GM18502 (cell line): Measurements from ENCODE around the gene ADCY5.
A peak's percentile ranks its signal among the peaks of the same experiment; 100 is the strongest.

Experiments used
- ATAC-seq: cut with Tn5 transposase; IDR thresholded peaks from one replicate; pipeline ENCODE4 v1.9.1; 2021; ENCODE audit warnings: mild to moderate bottlenecking; ENCODE audit not compliant: unreplicated experiment, poor library complexity

ADCY5 gene

DNA sequence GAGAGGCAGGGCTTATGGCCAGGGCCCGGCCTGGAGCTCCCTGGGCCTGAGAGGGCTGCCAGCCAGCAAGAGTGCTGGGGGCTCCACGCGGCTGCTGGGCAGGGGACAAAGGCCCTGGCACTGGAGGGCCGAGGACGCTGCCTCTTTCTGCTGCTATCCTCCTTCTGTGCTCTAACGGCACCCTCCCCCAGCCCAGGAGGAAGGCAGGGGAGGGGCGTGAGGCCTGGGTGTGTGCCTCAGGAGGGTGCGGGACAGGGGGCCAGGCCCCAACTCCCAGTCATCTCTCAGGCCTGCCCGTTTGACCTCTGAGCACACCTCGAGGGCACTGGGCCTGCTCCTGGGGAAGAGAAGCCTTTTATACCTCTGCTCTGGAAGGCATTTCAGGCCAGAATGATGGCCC, 115.5 kb downstream of the ADCY5 start:
- ATAC-seq, result no peak

DNA sequence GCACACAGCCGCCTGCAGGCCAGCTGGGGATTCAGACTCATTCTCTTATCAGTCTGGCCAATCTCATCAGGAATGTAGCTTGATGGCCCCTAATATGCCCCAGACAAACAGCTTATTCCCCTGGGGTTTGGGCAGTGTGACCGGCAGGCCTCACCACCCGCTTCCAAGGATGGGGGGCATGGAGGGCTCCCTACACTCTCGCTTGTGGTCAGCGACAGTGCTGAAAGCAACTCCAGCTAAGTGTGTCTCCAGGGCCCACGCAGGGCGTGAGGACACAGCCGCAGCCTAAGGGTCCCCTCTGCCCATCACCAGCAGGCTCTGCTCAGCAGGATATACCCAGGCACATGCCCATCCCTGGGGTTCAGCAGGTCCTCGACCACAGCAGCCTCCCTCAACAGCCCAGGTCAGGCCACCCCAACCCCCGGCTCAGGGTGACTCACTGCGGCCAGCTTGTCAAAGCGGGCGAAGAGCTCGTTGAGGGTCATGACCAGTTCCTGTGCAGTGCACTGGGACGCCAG, 116.7 kb downstream of the ADCY5 start:
- ATAC-seq, result no peak

DNA sequence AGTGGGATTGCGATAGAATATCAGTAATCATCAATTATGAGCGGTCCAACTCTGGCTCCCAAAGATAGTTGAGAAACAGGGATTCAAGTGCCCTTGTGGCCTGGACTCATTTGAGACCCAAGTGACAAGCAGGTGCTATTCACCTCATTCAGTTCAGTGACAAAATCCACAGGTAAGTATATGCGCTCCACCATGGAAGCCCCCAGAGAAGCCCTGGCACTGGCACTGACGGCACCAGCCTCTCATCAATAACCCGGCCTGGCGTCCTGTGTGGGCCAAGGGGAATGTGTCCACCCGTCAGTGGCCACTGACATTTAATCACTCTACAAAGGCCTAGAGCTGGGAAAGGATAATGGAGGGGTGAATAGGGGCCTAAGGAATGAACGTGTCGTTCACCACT, 117.2 kb downstream of the ADCY5 start:
- ATAC-seq, result no peak

DNA sequence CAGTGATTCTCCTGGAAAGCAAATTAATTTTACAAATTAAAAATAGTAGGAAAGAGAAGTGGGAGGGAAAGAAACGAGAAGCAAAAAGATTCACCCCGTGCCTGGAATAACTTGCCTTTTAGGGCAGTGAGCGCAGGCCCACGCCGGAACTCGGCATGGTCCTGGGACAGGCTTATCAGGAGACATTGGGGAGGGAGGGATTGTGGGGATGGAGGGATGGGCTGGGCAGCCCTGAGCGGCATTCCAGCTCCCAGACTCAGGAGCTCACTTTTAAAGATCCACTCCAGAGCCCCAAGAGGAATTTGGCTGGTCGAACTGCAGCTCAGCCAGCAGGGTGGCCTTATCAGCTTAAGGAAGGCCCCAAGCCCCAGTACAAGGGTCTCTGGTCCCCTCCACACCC, 117.9 kb downstream of the ADCY5 start:
- ATAC-seq, result no peak

DNA sequence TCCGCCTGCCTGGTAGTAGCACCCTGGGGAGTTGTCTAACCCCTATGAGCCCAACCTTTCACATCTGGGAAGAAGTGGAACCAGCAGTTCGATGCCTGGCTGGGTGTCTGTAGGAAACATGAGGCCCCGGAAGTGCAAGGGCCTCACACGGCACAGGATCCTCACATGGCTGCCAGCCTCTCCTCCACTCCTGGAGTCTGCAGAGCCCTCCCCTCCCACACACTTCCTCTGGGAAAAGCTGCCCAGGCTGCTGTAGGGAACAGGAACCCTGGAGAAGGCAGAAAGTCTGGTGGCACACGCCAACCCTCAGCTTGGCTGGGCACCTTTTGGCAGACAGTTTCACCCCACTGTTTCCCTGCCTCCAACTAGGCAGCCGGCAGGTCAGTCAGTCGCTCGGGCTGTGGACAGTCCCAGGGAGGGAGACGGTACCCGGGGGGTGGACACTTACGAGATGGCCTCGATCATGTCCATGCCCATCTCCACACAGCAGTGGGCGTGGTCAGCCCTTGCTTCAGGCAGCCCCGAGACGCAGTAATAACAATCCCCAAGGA, 118.4 kb downstream of the ADCY5 start:
- ATAC-seq, result no peak

DNA sequence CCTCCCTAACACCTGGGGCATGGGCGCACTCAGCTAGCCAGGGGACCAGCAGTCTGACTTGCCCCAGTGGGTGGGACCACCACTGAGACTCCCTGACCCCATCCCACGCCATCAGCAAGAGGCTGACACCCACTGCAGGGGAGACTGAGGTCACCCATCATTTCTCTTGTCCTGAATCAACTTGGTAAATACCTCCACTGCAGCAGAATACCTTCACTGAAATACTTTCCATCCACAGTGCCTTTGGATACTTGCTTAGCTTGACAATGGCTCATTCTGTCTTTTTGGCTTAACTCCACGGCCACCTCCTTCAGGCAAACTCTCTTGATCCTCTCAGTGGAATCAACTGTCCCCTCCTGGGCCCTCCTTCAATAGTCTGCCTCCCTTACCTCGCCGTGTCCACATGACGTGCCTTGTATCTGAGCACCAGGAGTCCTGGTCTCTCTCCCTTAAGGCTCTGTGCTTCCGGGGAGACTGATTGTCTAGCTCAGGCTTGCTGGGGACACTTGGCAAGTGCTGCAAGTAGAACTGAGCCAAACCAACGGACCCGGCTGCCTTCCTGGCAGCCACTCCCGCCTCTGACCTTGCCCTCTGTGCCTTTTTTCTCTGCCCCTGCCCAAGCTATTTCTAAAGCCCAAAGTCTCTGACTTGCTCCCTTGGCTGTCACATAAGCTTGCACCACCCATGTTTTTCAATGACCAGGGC, 119.1 kb downstream of the ADCY5 start:
- no peak for ATAC-seq

DNA sequence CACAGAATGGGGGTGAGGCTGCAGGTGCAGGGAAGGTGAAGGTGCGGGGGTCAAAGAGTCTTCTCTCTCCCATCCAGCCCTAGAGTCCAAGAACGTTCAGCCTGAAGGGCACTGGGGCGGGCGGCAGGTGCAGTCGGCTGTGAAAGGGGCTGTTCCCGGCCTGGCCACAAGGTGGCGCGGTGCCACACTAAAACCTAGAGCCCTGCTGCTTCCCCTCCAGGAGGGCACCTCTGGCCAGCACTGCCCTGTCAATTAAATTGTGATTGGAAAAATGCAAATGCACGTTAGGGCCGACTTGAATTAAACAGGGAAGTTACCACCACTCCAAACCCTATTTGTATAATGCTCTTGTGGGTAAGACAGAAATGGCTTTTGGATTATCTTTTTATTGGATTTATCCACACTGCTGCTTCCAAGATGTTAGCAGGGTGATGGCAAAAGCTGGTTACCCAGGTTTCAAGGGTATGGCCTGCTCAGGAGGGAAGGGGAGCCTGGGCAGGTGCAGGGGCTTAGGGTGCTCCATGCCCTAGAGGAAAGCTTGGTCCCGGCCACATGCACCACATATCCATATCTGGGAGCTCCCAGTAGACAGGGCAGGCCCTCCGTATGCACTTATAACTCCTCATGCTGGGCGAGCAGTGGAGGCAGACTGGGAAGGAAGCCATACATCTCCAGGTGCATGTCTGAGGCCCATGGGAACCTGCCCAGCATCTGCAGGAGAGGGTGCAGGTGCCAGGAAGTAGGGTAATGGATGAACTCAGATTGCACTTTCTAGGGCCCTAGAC, 119.8 kb downstream of the ADCY5 start:
- ATAC-seq, result peak; percentile 69

DNA sequence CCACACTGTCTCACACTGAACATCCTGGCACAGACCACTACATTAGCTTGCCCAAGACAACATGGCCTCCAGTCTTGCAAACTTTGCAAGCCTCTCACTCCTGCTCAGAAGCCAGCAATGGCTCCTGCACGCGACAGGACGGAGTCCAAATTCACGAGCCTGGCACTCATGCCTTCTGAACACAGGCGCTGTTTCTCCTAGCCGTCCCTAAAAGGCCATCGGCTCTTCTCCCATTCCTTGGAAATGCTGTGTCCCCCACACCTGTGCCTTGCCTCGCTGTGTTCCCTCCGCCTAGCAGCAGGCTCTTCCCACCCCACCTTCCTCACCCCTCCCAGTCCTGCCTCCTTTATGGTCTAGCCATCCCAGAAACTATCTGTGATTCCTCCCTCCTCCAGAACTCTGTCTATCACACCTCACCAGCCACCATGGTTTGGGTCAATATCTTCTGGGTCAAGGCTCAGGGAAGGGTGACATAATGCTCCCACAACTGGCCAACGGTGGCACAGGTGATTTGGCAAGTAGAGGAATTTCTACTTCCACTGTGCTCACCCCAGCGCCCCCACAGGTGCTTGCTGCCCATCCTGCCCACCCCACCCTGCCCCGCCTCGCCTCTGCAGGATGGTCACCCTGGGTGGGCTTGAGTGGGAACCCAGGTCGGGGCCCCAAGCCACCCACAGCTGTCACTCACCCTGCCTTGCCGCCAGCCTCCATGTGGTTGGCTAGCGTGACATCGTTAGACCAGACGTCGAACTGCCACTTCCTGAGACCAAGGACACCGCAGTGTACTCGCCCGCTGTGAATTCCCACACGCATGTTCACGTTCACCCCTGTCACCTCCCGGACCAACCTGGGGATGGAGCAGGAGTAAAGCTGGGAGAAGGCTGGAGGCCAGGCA, 120.7 kb downstream of the ADCY5 start:
- ATAC-seq, result no peak

DNA sequence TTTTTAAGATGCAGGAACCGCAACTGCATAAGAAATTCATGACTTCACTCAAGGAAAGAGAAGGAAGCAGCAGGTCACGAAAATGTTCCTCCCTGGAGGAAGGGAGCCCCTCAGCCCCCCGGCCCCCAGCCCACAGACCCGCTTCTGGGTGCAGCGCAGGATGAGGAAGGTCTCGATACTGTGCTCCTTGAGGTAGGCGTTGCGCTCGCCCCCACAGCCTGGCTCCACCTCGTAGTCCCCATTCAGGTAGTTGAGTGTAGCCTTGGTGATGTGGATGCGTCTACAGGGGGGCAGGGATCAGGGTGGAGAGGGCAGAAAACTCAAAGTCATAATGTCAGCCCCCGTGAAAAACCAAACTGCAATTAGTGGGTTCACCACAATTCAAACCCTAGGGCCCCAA, 121.4 kb downstream of the ADCY5 start:
- no peak for ATAC-seq

DNA sequence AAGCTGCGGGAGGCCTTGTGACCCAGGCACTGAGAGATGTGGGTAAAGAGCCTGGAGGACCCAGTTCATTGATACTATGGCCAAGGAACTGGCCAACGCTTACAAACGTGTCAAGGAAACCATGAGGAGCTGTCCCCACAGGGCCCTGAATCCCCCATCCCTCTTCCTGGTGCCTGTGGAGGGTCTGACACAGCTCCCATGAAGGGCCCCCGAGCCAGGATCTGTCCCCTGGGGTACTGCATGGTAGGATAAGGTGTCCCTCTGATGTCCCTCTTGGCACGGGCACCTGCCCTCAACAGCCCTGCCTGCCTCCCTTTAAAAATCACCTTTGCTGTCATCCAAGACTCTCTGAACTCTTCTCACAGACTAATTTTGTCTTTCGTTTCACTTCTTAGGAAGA, 122.4 kb downstream of the ADCY5 start:
- no peak for ATAC-seq

DNA sequence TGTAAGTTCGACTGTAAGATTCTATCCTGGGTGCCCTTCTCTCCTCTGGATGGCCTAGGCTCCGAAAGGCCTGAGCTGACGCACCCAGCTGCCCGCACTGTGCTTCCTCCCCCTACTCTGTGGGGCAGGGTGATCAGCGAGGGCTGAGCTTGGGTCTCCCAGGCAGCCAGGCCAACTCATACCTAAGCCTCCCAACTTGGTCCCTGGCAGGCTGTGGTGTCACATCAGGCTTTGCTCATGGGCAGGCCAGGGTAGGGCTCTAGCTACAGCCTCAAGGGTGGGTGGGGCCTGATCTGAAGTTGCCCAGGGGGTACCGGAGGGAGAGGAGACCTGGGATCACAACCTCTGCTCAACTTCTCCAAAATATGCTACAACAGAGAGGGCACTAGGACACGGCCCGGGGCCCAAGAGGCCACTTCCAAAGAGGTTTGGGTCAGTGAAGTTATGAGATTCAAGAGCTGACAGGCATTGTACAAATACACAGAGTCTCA, 123.1 kb downstream of the ADCY5 start:
- ATAC-seq, result no peak

DNA sequence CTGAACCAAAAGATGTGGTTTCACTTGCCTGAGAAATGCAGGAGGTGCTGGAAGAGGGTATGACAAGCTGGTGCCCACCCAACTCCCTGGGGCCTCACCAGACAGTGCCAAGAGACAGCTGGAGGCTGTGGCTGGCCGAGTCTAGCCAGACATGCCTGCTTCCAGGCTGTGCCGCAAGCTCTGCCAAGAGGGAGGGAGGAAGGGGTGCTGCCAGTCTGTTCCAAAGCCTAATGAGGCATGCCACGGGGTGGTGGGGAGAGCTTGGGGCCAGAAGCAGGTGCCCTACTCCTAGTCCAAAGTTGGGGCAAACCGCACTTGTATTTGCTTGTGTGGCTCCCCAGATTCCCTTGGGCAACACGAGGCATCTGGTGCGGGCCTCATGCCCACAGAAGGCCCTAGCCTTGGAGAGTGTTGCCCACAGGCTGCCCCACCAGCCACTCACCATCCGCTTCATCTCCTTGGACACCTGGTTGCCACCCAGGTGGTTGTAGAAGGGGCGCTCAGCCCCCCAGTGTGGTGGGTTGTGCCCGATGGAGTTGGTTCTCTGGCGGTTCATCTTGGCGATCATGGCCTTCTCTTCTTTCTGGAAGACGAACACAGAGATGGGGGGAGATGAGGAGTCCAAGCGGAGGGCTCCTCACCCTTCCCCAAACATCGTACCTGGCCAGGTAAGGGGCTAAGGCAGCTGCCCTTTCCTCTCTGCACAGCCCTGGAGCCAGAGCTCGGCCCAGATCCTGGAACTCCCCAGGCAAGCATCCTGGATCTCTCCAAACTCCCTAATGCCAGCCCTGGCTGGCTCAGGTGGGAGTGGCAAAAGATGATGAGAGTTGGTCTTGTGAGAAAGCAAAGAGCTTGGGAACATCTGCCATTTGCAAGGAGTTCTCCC, 123.8 kb downstream of the ADCY5 start:
- no peak for ATAC-seq

DNA sequence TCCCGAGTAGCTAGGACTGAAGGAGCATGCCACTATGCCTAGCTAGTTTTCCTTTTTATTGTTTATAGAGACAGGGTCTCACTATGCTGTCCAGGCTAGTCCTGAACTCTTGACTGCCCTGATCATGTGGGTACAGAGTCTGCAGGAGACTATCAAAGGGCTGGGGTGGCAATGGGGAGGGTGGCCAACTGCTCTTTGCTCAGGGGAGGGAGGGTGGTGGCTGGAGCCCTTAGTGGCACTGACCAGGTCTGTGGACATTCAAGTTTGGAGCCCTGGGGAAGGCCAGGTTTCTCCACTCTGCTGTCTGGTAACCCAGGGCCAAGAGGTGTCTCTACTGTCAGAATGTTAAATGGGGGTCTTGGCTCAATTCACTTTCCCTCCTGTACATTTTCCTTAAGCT, 125.1 kb downstream of the ADCY5 start:
- ATAC-seq, result no peak

DNA sequence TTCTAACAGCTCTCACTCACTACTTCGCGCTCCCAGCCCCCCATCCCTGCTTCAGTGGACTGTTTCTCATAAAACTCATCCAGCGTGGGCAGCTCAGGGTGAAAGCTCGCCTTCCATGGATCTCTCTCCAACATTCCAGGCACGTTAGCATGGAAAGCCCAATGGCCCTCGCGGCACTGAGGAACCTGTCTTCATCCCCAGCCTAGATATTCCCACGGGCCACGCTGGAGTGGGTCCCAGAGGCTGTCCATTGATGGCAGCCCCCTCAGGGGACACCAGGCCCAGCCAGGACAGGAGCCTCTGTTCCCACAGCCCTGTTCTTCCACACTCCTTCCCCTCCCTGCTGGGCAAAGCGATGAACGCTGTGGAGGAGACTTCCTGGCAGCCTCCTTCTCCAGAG, 126.0 kb downstream of the ADCY5 start:
- ATAC-seq, result no peak

DNA sequence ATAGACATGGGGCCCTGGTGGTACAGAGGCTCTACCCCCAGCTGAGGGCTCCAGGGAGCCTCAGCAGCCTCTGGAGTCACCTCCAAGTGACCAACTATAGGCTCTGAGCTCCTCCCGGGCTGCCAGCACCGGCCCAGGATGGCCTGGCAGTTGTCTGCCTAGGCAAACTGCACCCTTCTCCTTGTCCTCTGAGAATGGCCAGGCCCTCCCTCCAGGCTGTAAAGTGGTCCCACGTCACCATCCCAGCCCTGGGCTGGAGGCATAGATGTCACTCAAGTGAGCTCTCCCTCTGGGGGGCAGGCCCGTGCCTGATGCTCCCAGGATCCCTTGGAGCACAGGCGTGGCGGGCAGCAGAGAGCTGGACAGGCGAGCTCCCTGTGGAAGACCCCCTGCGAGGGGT, 127.1 kb downstream of the ADCY5 start:
- ATAC-seq, result no peak

DNA sequence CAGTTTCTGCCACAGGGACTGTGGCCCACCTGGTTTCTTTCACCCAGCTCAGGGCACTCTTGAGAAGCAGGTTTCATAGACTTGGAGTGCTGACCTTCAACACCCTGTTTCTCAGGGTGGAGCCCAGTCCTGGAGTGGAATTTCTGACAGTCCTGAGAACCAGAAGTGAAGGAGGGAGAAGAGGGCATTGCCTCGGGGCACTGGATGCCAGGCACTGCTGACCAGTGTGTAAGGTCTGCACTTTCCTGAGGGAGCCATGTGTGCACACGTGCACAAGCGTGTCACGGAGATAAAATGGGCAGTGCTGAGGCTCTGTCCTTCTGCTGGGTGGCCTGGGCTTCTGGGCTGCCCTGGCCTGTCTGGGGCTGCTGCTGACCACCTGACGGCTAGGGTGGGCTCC, 128.7 kb downstream of the ADCY5 start:
- no peak for ATAC-seq

DNA sequence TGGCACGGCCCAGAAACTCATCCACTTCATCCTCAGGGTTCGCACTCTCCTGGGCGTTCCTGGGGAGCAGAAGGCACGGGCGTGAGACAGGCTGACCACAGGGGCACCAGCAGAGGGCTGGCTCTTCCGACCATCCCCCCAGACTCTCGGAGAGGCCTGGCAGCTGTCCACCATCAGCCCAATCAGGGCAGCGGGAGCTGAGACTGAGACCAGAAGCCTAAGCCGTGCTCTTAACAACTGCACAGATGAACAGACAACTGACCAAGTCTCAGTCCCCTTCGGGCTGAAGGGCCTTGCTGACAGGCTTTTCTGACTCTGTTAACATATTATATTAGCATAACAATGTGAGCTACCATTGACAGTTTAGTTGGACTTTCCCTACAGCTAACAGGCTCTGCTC, 129.1 kb downstream of the ADCY5 start:
- ATAC-seq, result no peak

DNA sequence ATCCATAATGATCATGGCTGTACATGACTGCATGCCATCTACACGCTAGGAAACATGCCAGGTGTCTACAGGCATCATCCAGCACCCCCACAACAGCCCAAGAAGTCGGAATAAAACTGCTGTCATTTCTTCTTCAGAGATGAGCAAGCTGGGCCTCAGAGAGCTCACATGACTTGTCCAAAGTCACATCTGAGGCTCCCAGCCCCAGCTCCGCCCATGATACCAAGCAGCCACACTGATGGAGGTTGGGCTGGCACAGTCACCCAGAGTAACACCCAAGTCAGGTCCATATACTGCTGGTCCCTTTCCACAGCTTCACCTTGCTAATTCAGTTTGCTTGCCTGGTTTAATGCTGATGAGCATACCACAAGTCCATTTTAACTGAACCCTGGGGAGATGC, 130.5 kb downstream of the ADCY5 start:
- no peak for ATAC-seq

DNA sequence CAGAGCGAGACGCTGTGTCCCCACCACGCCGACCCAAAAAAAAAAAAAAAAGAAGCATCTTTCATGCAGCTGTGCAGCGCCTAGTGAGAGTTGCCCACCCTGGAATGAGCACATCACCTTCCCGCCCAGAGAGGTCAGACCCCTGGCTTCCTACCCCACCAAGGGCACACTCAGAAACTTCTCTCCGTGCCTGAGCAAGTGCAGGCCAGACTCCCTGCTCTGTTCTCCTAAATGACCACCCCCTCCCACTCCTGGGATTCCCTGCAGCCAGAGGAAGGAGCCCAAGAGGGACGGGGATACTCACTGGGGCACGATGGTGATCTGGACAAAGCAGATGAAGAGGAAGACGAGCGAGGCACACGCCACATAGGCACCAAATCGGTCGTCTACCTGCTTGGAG, 131.2 kb downstream of the ADCY5 start:
- no peak for ATAC-seq

DNA sequence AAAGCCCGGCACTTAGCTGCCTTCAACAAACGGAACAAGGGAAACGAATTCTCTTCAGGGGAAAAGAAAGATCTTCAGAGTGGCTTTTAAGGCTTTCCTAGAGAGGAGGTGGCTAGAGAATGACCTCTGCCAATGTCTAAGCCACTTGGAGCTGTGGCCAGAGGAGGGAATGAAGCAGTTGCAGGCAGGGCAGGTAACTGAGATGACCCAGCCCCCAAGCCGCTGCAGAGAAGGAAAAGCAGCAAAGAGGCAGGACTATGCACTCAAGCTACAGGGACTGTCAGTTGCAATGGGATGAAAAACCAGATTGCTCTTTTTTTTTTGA, 133.7 kb downstream of the ADCY5 start:
- ATAC-seq, result no peak
